Neural progenitor cell (in vitro differentiated cells): ENCODE data around the gene GFRA4.

ENCODE experiments used
- EZH2 ChIP-seq: fragments of 200-600 bp; sonication (generic); IDR thresholded peaks from 2 replicates; pipeline ENCODE4 v1.6.1; 2017; ENCODE audit warnings: antibody characterized with exemption, mild to moderate bottlenecking, moderate library complexity
- TF ChIP-seq, protein P1 (sequence below): fragments of 200-600 bp; sonication (generic); IDR thresholded peaks from 2 replicates; pipeline ENCODE4 v1.5.1; 2017; ENCODE audit warnings: antibody characterized with exemption, mild to moderate bottlenecking

DNA sequence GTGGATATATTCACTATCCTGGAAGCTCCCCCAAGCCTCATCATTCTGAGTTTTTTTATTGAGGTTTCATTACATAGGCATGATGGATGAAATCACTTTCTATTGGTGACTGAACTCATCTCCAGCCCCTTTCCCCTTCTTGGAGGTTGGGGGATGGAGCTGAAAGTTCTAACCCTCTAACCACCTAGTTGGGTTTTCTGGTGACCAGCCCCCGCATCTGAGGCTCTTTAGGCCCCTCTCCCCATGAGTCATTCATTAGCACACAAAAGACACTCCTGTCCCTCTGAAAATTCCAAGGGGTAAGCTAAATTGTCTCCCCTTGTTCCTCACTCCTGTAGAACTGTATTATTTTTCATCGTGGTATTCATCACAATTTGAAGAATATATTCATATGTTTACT lies 33.3 kb downstream of the GFRA4 start:
- no peak for TF ChIP-seq EZH2
- TF ChIP-seq, protein P1, sequence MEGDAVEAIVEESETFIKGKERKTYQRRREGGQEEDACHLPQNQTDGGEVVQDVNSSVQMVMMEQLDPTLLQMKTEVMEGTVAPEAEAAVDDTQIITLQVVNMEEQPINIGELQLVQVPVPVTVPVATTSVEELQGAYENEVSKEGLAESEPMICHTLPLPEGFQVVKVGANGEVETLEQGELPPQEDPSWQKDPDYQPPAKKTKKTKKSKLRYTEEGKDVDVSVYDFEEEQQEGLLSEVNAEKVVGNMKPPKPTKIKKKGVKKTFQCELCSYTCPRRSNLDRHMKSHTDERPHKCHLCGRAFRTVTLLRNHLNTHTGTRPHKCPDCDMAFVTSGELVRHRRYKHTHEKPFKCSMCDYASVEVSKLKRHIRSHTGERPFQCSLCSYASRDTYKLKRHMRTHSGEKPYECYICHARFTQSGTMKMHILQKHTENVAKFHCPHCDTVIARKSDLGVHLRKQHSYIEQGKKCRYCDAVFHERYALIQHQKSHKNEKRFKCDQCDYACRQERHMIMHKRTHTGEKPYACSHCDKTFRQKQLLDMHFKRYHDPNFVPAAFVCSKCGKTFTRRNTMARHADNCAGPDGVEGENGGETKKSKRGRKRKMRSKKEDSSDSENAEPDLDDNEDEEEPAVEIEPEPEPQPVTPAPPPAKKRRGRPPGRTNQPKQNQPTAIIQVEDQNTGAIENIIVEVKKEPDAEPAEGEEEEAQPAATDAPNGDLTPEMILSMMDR = no peak
